CD8-positive, alpha-beta memory T cell (primary cell): ENCODE data around the gene DPP6. TPM values are rescaled to one million over a fixed set of nuclear protein-coding genes. Genes with fewer than 3 reads are reported as not detected.

Experiments used
- CTCF ChIA-PET: fragments of 350-600 bp; sonication (Branson Sonifier 250); formaldehyde crosslinking; loops from one replicate; lab custom pipeline; 2021; ENCODE audit warnings: antibody characterized with exemption; lab: Charles Lee
- POLR2A ChIA-PET: fragments of 350-600 bp; sonication (Branson Sonifier 250); formaldehyde crosslinking; loops from one replicate; lab custom pipeline; 2021; ENCODE audit warnings: antibody characterized with exemption; lab: Charles Lee
- DNase-seq, 5 donors: peaks; one replicate each; pipeline versions ENCODE4 v3.0.0 to v3.0.0-alpha.2; 2020 to 2022; ENCODE audit warnings: mixed read lengths in 1 of 5
- H3K27ac ChIP-seq: one replicate; pipeline ENCODE4 v1.7.0; 2013; ENCODE audit warnings: low read depth, mild to moderate bottlenecking, low read length, moderate library complexity
- H3K27me3 ChIP-seq: 2 replicates; pipeline ENCODE4 v1.7.0; 2013; ENCODE audit warnings: low read length, mild to moderate bottlenecking; ENCODE audit not compliant: insufficient read depth, poor library complexity, severe bottlenecking
- H3K36me3 ChIP-seq: 2 replicates; pipeline ENCODE4 v1.7.0; 2013; ENCODE audit warnings: mild to moderate bottlenecking, low read length, moderate library complexity; ENCODE audit not compliant: insufficient read depth
- H3K4me1 ChIP-seq: 2 replicates; pipeline ENCODE4 v1.7.0; 2013; ENCODE audit warnings: mild to moderate bottlenecking, low read length, moderate library complexity; ENCODE audit not compliant: insufficient read depth
- H3K4me3 ChIP-seq: 2 replicates; pipeline ENCODE4 v1.7.0; 2013; ENCODE audit warnings: mild to moderate bottlenecking, low read length
- H3K9me3 ChIP-seq: 2 replicates; pipeline ENCODE4 v1.7.0; 2013; ENCODE audit warnings: mild to moderate bottlenecking, low read length
- H3K27ac Mint-ChIP-seq, 8 donors: one replicate each; pipeline ENCODE4 v1.8.0; 2020 to 2021; ENCODE audit warnings: mixed read lengths in 8 of 8, mild to moderate bottlenecking in 6 of 8, inconsistent platforms in 3 of 8, moderate library complexity in 3 of 8
- H3K27me3 Mint-ChIP-seq, 2 donors: one replicate each; pipeline ENCODE4 v1.8.0; 2020 to 2021; ENCODE audit warnings: mixed read lengths in 2 of 2, mild to moderate bottlenecking in 1 of 2, moderate library complexity in 1 of 2
- H3K36me3 Mint-ChIP-seq, 3 donors: one replicate each; pipeline ENCODE4 v1.8.0; 2020 to 2021; ENCODE audit warnings: mixed read lengths in 3 of 3, inconsistent platforms in 1 of 3, mild to moderate bottlenecking in 1 of 3
- H3K4me1 Mint-ChIP-seq, 3 donors: one replicate each; pipeline ENCODE4 v1.8.0; 2020 to 2021; ENCODE audit warnings: mixed read lengths in 3 of 3, inconsistent platforms in 1 of 3, mild to moderate bottlenecking in 1 of 3
- H3K4me3 Mint-ChIP-seq, 7 donors: one replicate each; pipeline ENCODE4 v1.8.0; 2020 to 2021; ENCODE audit warnings: mixed read lengths in 7 of 7, mild to moderate bottlenecking in 6 of 7, moderate library complexity in 4 of 7, inconsistent platforms in 2 of 7
- H3K9me3 Mint-ChIP-seq, 5 donors: one replicate each; pipeline ENCODE4 v1.8.0; 2020 to 2022; ENCODE audit warnings: mixed read lengths in 5 of 5, mild to moderate bottlenecking in 3 of 5, moderate library complexity in 2 of 5, inconsistent platforms in 1 of 5
- polyA plus RNA-seq: library from polyadenylated mRNA; unstranded; fragments of 300-500 nt; fragmentation: Illumina TruSeq; gene quantifications from one replicate; pipeline ENCODE4 v1.2.3, GENCODE V29; 2021
- total RNA-seq, 2 experiments: library from RNA; stranded (reverse); gene quantifications; one replicate each; pipeline ENCODE4 v1.2.3, GENCODE V29; 2021

The DPP6 gene
- total and polyA plus RNA-seq, 3 experiments from 2014 or later = not detected

GRCh38 chr7:154757756-154758155, 705.6 kb downstream of the DPP6 start:
- peak overlapping the region in 1 of 8 donors; percentile 39 for H3K27ac Mint-ChIP-seq
- CTCF ChIA-PET = no interaction called here
- POLR2A ChIA-PET = no interaction called here

GRCh38 chr7:154759989-154760388, 707.8 kb downstream of the DPP6 start:
- no peaks in the 10 kb centered on the region for H3K36me3 Mint-ChIP-seq
- no peaks in the 10 kb centered on the region for H3K27me3 Mint-ChIP-seq
- H3K9me3 Mint-ChIP-seq = peaks cover 0 to 4% (median 0%) of the 10 kb centered on the region in 5 donors
- H3K4me1 ChIP-seq = no peaks in the 10 kb centered on the region
- no peak for DNase-seq
- H3K4me3 Mint-ChIP-seq = no peak overlapping the region
- H3K9me3 ChIP-seq = no peaks in the 10 kb centered on the region
- POLR2A ChIA-PET = no interaction called here
- H3K27me3 ChIP-seq = no peaks in the 10 kb centered on the region
- no peaks in the 10 kb centered on the region for H3K36me3 ChIP-seq
- no peak overlapping the region for H3K27ac Mint-ChIP-seq
- H3K27ac ChIP-seq = no peak overlapping the region
- no peaks in the 10 kb centered on the region for H3K4me1 Mint-ChIP-seq
- no peak overlapping the region for H3K4me3 ChIP-seq
- CTCF ChIA-PET = no interaction called here

More at GRCh38 chr7:154757756-154758155, 705.6 kb downstream of the DPP6 start:
- no peaks in the 10 kb centered on the region for H3K36me3 Mint-ChIP-seq
- H3K27me3 ChIP-seq = no peaks in the 10 kb centered on the region
- no peaks in the 10 kb centered on the region for H3K4me1 Mint-ChIP-seq
- H3K36me3 ChIP-seq = no peaks in the 10 kb centered on the region
- H3K9me3 ChIP-seq = no peaks in the 10 kb centered on the region
- H3K27me3 Mint-ChIP-seq = no peaks in the 10 kb centered on the region
- no peak overlapping the region for H3K4me3 ChIP-seq
- H3K4me1 ChIP-seq = no peaks in the 10 kb centered on the region
- DNase-seq = no peak
- H3K27ac ChIP-seq = no peak overlapping the region
- H3K4me3 Mint-ChIP-seq = no peak overlapping the region
- peaks cover 0 to 4% (median 0%) of the 10 kb centered on the region in 5 donors for H3K9me3 Mint-ChIP-seq

GRCh38 chr7:154765118-154765517, 712.9 kb downstream of the DPP6 start:
- H3K27ac ChIP-seq = no peak overlapping the region
- H3K9me3 ChIP-seq = no peaks in the 10 kb centered on the region
- peaks cover 0 to 3% of the 10 kb centered on the region in 2 donors for H3K27me3 Mint-ChIP-seq
- POLR2A ChIA-PET = no interaction called here
- CTCF ChIA-PET = no interaction called here
- no peaks in the 10 kb centered on the region for H3K36me3 Mint-ChIP-seq
- H3K4me1 ChIP-seq = no peaks in the 10 kb centered on the region
- no peaks in the 10 kb centered on the region for H3K27me3 ChIP-seq
- H3K36me3 ChIP-seq = no peaks in the 10 kb centered on the region
- H3K4me1 Mint-ChIP-seq = no peaks in the 10 kb centered on the region
- H3K9me3 Mint-ChIP-seq = peaks cover 0 to 9% (median 0%) of the 10 kb centered on the region in 5 donors
- no peak overlapping the region for H3K4me3 Mint-ChIP-seq
- H3K27ac Mint-ChIP-seq = no peak overlapping the region
- DNase-seq = no peak
- H3K4me3 ChIP-seq = no peak overlapping the region

- H3K36me3 Mint-ChIP-seq = no peaks in the 10 kb centered on the region
- no peaks in the 10 kb centered on the region for H3K4me1 Mint-ChIP-seq
- H3K9me3 Mint-ChIP-seq = peaks cover 0 to 6% (median 0%) of the 10 kb centered on the region in 5 donors
- Histone ChIP-seq H3K4me3 (no peak overlapping the region), H3K36me3 (no peaks in the 10 kb centered on the region), H3K27ac (no peak overlapping the region), H3K9me3 (no peaks in the 10 kb centered on the region), H3K27me3 (no peaks in the 10 kb centered on the region), H3K4me1 (no peaks in the 10 kb centered on the region)
- no peak overlapping the region for H3K4me3 Mint-ChIP-seq
- POLR2A ChIA-PET = no interaction called here
- CTCF ChIA-PET = no interaction called here
- H3K27ac Mint-ChIP-seq = no peak overlapping the region
- H3K27me3 Mint-ChIP-seq = peaks cover 0 to 3% of the 10 kb centered on the region in 2 donors
- DNase-seq = no peak
Observed at GRCh38 chr7:154767142-154767541, 714.9 kb downstream of the DPP6 start.

- Mint-ChIP-seq H3K4me3 (no peak overlapping the region), H3K9me3 (peaks cover 0 to 6% (median 0%) of the 10 kb centered on the region in 5 donors), H3K27me3 (peaks cover 0 to 3% of the 10 kb centered on the region in 2 donors), H3K36me3 (no peaks in the 10 kb centered on the region), H3K27ac (no peak overlapping the region), H3K4me1 (no peaks in the 10 kb centered on the region)
- no peak for DNase-seq
- POLR2A ChIA-PET = no interaction called here
- Histone ChIP-seq H3K4me1 (no peaks in the 10 kb centered on the region), H3K27ac (no peak overlapping the region), H3K27me3 (no peaks in the 10 kb centered on the region), H3K9me3 (no peaks in the 10 kb centered on the region), H3K36me3 (no peaks in the 10 kb centered on the region), H3K4me3 (no peak overlapping the region)
- CTCF ChIA-PET = no interaction called here
Observed at GRCh38 chr7:154767821-154768415, 715.7 kb downstream of the DPP6 start.

GRCh38 chr7:154769001-154769400, 716.8 kb downstream of the DPP6 start:
- H3K27me3 ChIP-seq = no peaks in the 10 kb centered on the region
- H3K4me3 Mint-ChIP-seq = no peak overlapping the region
- peaks cover 0 to 6% (median 0%) of the 10 kb centered on the region in 5 donors for H3K9me3 Mint-ChIP-seq
- H3K4me3 ChIP-seq = no peak overlapping the region
- H3K27ac ChIP-seq = no peak overlapping the region
- H3K27ac Mint-ChIP-seq = no peak overlapping the region
- peaks cover 0 to 3% of the 10 kb centered on the region in 2 donors for H3K27me3 Mint-ChIP-seq
- no peak for DNase-seq
- no peaks in the 10 kb centered on the region for H3K4me1 ChIP-seq
- no peaks in the 10 kb centered on the region for H3K36me3 Mint-ChIP-seq
- H3K9me3 ChIP-seq = no peaks in the 10 kb centered on the region
- no peaks in the 10 kb centered on the region for H3K36me3 ChIP-seq
- H3K4me1 Mint-ChIP-seq = no peaks in the 10 kb centered on the region
- ChIA-PET POLR2A (no interaction called here), CTCF (no interaction called here)

- Mint-ChIP-seq H3K27ac (no peak overlapping the region), H3K9me3 (peaks cover 0 to 7% (median 0%) of the 10 kb centered on the region in 5 donors), H3K4me1 (no peaks in the 10 kb centered on the region), H3K4me3 (no peak overlapping the region), H3K27me3 (peaks cover 0 to 4% of the 10 kb centered on the region in 2 donors), H3K36me3 (no peaks in the 10 kb centered on the region)
- Histone ChIP-seq H3K9me3 (no peaks in the 10 kb centered on the region), H3K27ac (no peak overlapping the region), H3K27me3 (no peaks in the 10 kb centered on the region), H3K36me3 (no peaks in the 10 kb centered on the region), H3K4me3 (no peak overlapping the region), H3K4me1 (no peaks in the 10 kb centered on the region)
- POLR2A ChIA-PET = no interaction called here
- CTCF ChIA-PET = no interaction called here
- DNase-seq = no peak
Observed at GRCh38 chr7:154769527-154769926, 717.3 kb downstream of the DPP6 start.

GRCh38 chr7:154770361-154770760, 718.2 kb downstream of the DPP6 start:
- Mint-ChIP-seq H3K36me3 (no peaks in the 10 kb centered on the region), H3K27ac (no peak overlapping the region)

More at GRCh38 chr7:154770361-154770760, 718.2 kb downstream of the DPP6 start:
- no peaks in the 10 kb centered on the region for H3K4me1 ChIP-seq
- Mint-ChIP-seq H3K27me3 (peaks cover 0 to 5% of the 10 kb centered on the region in 2 donors), H3K4me3 (no peak overlapping the region), H3K9me3 (peaks cover 0 to 8% (median 0%) of the 10 kb centered on the region in 5 donors), H3K4me1 (no peaks in the 10 kb centered on the region)
- no peak for DNase-seq
- ChIA-PET POLR2A (no interaction called here), CTCF (no interaction called here)
- H3K4me3 ChIP-seq = no peak overlapping the region
- no peaks in the 10 kb centered on the region for H3K9me3 ChIP-seq
- H3K27me3 ChIP-seq = no peaks in the 10 kb centered on the region
- no peak overlapping the region for H3K27ac ChIP-seq
- H3K36me3 ChIP-seq = no peaks in the 10 kb centered on the region
